Stimulated activated naive B cell treated with anti-CD40 and anti-IgM and Interleukin-4, amounts not matched to agents 10 μg/mL and 1 μg/mL and 100 μg/mL, for 72 hours (primary cell): ENCODE results near the gene DCLK2.

ENCODE experiments used
- ATAC-seq, 2 donors: fragments of 150-1000 bp; cut with Tn5 transposase; replicated peaks; 2 replicates each; pipeline ENCODE4 v1.10.0; 2021; ENCODE audit warnings: moderate library complexity in 1 of 2
- DNase-seq: peaks from one replicate; pipeline ENCODE4 v3.0.0; 2021
- H3K27ac Mint-ChIP-seq: one replicate; pipeline ENCODE4 v1.8.0; 2022; ENCODE audit warnings: mild to moderate bottlenecking, mixed read lengths
- H3K27me3 Mint-ChIP-seq, 2 donors: one replicate each; pipeline ENCODE4 v1.8.0; 2022; ENCODE audit warnings: mixed read lengths in 2 of 2
- H3K36me3 Mint-ChIP-seq, 2 donors: one replicate each; pipeline ENCODE4 v1.8.0; 2022; ENCODE audit warnings: mixed read lengths in 2 of 2, mild to moderate bottlenecking in 1 of 2
- H3K4me1 Mint-ChIP-seq, 2 donors: one replicate each; pipeline ENCODE4 v1.8.0; 2022; ENCODE audit warnings: mixed read lengths in 2 of 2, mild to moderate bottlenecking in 1 of 2
- H3K4me3 Mint-ChIP-seq, 2 donors: one replicate each; pipeline ENCODE4 v1.8.0; 2022; ENCODE audit warnings: mild to moderate bottlenecking in 2 of 2, mixed read lengths in 2 of 2, moderate library complexity in 1 of 2
- H3K9me3 Mint-ChIP-seq, 2 donors: one replicate each; pipeline ENCODE4 v1.8.0; 2022; ENCODE audit warnings: mixed read lengths in 2 of 2, mild to moderate bottlenecking in 1 of 2

Gene DCLK2

DNA sequence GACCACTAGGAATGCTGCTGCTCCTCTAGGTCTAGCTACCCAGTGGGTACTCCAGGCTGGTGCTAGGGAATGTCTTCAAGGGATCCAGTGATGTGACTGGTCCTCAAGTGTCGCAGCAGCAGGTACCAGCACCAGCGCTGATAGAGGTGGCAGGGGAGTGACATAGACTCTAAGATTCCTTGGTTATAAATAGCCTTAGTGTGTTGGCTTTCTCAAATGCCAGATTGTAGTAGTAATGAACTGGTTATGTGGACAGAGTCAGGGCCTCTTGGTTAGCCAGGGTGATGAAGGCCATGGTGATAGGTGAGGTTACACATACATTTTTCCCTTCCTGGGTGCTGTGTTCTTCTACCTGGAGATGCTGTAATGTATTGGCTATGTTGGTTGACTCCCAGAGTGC lies 38.3 kb downstream of the DCLK2 start:
- Mint-ChIP-seq H3K36me3 (peaks cover 9 to 16% of the 10 kb centered on the region in 2 donors), H3K27ac (no peak overlapping the region), H3K9me3 (peaks cover 13% of the 10 kb centered on the region in 2 donors), H3K27me3 (no peaks in the 10 kb centered on the region), H3K4me3 (no peak overlapping the region), H3K4me1 (peaks cover 23 to 24% of the 10 kb centered on the region in 2 donors)
- ATAC-seq (no peak), DNase-seq (no peak)

DNA sequence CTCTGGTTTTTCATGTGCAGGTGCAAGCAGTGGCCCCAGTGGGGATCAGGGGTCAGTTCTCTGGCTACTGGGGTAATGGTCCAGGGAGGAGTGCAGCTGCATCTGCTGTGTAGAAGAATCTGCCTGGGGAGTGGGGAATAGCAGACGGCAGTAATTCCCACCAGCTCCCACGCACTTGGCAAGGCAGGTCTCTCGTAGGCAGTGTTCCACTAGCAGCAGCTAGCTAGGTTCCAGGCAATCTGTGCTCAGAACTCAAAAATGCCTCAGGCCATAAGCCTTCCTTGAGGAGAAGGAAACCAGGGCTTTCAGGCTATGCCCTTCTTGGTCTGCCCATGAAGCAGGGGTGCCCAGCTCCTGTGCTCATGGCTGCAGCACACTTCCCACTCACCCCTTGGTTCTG lies 38.8 kb downstream of the DCLK2 start:
- Mint-ChIP-seq H3K27me3 (no peaks in the 10 kb centered on the region), H3K36me3 (peaks cover 12 to 20% of the 10 kb centered on the region in 2 donors), H3K4me1 (peaks cover 23 to 24% of the 10 kb centered on the region in 2 donors), H3K27ac (peak overlapping the region; percentile 47), H3K4me3 (peak overlapping the region; percentile 10 to 52), H3K9me3 (peaks cover 13 to 14% of the 10 kb centered on the region in 2 donors)
- peak in 1 of 2 donors; percentile 32 for ATAC-seq
- DNase-seq: no peak

GRCh38 chr4:150117629-150118028 lies 39.4 kb downstream of the DCLK2 start:
- Mint-ChIP-seq H3K4me3 (peak overlapping the region; percentile 10 to 52), H3K9me3 (peaks cover 13 to 16% of the 10 kb centered on the region in 2 donors), H3K27me3 (no peaks in the 10 kb centered on the region), H3K27ac (peak overlapping the region; percentile 26), H3K4me1 (peaks cover 23 to 24% of the 10 kb centered on the region in 2 donors), H3K36me3 (peaks cover 15 to 24% of the 10 kb centered on the region in 2 donors)
- ATAC-seq: peak; percentile 93
- no peak for DNase-seq

- Mint-ChIP-seq H3K27me3 (no peaks in the 10 kb centered on the region), H3K4me3 (no peak overlapping the region), H3K27ac (no peak overlapping the region), H3K36me3 (peaks cover 13 to 21% of the 10 kb centered on the region in 2 donors), H3K9me3 (peaks cover 7 to 16% of the 10 kb centered on the region in 2 donors), H3K4me1 (peaks cover 30 to 36% of the 10 kb centered on the region in 2 donors)
- no peak for ATAC-seq
- no peak for DNase-seq
These were observed 41.2 kb downstream of the DCLK2 start for GRCh38 chr4:150119492-150119891.

DNA sequence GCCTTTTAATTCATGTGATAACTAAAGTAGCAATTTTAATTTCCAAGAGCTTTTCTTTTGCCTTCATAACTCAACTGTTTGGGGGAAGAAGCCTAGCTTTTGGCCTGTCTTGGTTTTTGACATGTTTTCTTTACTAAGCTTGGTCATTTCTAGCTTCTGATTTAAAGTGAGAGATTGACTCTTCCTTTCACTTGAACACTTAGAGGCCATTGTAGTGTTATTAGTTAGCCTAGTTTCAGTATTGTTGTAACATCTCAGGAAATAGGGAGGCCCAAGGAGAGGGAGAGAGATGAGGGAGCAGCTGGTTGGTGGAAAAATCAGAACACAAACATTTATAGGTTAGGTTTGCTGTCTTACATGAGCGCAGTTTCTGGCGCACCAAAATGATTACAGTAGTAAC lies 44.8 kb downstream of the DCLK2 start:
- H3K27ac Mint-ChIP-seq: peak overlapping the region; percentile 20
- peaks cover 24 to 42% of the 10 kb centered on the region in 2 donors for H3K4me1 Mint-ChIP-seq
- ATAC-seq: no peak
- peaks cover 3% of the 10 kb centered on the region in 2 donors for H3K27me3 Mint-ChIP-seq
- peaks cover 7 to 11% of the 10 kb centered on the region in 2 donors for H3K9me3 Mint-ChIP-seq
- H3K36me3 Mint-ChIP-seq: peaks cover 10 to 15% of the 10 kb centered on the region in 2 donors
- H3K4me3 Mint-ChIP-seq: peak overlapping the region in 1 of 2 donors; percentile 22
- no peak for DNase-seq

DNA sequence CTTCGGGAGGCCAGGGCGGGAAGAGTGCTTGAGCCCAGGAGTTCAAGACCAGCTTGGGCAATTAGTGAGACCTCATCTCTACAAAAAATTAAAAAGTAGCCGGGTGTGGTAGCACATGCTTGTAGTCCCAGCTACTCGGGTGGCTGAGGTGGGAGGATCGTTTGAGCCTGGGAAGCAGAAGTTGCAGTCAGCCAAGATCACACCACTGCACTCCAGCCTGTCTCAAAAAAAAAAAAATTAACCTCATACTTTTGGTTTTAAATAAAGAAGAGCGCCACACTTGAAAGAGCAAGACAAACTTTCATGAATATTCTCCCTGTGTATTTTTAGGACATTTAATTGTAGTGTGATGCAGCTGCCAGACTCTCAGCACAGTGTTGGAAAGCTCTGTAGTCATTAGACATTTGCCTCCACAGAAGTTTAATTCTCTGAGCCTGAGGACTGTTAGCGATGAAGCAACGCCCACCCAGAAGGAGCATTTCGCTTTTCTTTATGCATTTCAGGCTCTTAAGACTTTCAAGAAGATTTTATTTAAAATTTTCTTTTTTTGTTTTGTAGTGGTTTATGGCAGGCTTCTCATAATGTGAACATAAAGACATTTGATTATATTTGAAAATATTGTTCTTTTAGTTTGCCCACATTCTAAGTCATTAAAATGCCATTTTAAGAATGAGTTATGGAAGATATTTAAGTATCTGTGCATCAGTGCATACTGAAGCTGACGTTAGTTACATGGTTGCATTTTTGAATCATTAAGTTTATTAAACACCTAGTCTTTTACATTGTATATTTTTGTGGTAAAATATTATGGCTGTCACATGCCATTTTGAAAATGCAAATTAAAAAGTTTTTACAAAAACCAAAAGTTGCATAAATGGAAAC lies 45.8 kb downstream of the DCLK2 start:
- DNase-seq (no peak), ATAC-seq (peak in 1 of 2 donors; percentile 28)
- Mint-ChIP-seq H3K9me3 (peaks cover 7 to 11% of the 10 kb centered on the region in 2 donors), H3K4me3 (peak overlapping the region; percentile 28 to 32), H3K4me1 (peaks cover 27 to 43% of the 10 kb centered on the region in 2 donors), H3K27ac (peak overlapping the region; percentile 42), H3K27me3 (peaks cover 4 to 7% of the 10 kb centered on the region in 2 donors), H3K36me3 (peaks cover 10 to 15% of the 10 kb centered on the region in 2 donors)

- Mint-ChIP-seq H3K4me3 (peak overlapping the region; percentile 64 to 72), H3K27me3 (peaks cover 7 to 18% of the 10 kb centered on the region in 2 donors), H3K9me3 (peaks cover 7 to 11% of the 10 kb centered on the region in 2 donors), H3K36me3 (peaks cover 8 to 15% of the 10 kb centered on the region in 2 donors), H3K27ac (peak overlapping the region; percentile 75), H3K4me1 (peaks cover 28 to 38% of the 10 kb centered on the region in 2 donors)
- ATAC-seq (peak; percentile 78 to 86), DNase-seq (no peak)
These were observed 48.1 kb downstream of the DCLK2 start for GRCh38 chr4:150126201-150126863.

DNA sequence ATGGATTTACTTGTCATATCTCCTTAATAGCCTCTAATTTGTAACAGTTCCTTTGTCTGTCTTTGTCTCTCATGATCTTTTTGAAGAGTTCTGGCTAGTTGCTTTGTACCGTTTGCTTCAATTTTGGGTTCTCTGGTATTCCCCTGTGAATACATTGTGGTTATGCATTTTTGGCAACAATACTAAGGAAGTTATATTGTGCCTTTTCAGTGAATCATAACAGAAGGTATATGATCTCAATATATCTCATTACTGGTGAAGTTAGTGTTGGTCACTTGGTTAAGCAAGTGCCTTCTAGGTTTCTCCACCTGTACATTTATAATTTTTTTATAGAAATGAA lies 48.6 kb downstream of the DCLK2 start:
- Mint-ChIP-seq H3K4me1 (peaks cover 28 to 38% of the 10 kb centered on the region in 2 donors), H3K27ac (peak overlapping the region; percentile 75), H3K27me3 (peaks cover 7 to 23% of the 10 kb centered on the region in 2 donors), H3K9me3 (peaks cover 7 to 9% of the 10 kb centered on the region in 2 donors), H3K4me3 (peak overlapping the region; percentile 64 to 72), H3K36me3 (peaks cover 3 to 12% of the 10 kb centered on the region in 2 donors)
- DNase-seq (no peak), ATAC-seq (peak; percentile 86 to 87)

DNA sequence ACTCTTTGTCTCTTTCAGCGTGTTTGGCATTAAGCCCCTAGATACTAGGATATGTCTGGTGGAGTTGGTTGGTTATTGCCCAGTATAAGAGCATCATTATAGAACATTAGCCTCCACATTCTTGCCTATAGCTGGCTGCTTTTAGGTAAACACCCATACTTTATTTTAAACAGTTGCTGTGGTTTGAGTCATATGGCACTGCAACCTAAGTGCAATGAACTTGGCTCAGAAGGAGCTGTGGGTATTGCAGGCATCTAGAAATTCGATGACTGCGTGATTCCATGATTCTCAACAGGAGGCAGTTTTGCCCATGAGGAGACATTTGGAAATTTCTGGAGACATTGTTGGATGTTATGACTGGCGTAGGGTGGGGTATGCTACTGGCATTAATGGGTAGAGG lies 49.5 kb downstream of the DCLK2 start:
- DNase-seq: no peak
- no peak overlapping the region for H3K27ac Mint-ChIP-seq
- peak overlapping the region in 1 of 2 donors; percentile 4 for H3K4me3 Mint-ChIP-seq
- peaks cover 5 to 6% of the 10 kb centered on the region in 2 donors for H3K9me3 Mint-ChIP-seq
- ATAC-seq: no peak
- peaks cover 8 to 28% of the 10 kb centered on the region in 2 donors for H3K27me3 Mint-ChIP-seq
- peaks cover 0 to 6% of the 10 kb centered on the region in 2 donors for H3K36me3 Mint-ChIP-seq
- peaks cover 28 to 38% of the 10 kb centered on the region in 2 donors for H3K4me1 Mint-ChIP-seq

GRCh38 chr4:150130933-150131332 lies 52.7 kb downstream of the DCLK2 start:
- DNase-seq (no peak), ATAC-seq (no peak)
- H3K27ac Mint-ChIP-seq: no peak overlapping the region

DNA sequence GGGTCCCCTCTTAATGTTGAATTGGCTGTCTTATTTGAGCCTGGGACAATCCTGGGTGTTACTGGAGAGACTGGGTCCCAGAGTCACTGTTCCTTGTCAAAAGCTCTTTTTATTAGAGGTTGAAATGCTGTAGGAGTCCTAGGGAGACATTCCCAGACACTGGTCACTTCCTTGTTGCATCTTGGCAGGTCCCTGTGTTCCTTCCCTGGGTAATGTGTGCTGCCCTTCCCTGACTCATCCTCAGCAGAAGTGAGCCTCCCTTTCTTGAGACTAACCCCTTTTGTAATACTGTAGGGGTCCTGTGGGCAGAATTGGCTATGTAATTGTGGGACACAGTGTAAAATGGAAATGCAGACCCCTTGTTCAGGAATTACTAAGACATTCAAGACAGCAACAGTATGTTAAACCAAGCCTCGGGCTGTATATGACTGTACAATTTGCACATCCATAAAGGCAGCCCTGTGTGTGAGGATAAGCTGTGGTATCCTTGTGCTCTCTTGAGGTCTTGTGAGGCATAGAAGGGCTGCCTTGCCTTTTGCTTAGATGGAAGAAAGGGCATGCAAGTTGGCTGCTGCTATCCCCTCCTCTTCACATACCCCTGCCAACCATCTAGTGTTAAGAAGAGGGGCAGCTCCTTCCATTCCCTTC lies 53.5 kb downstream of the DCLK2 start:
- Mint-ChIP-seq H3K9me3 (peaks cover 0 to 1% of the 10 kb centered on the region in 2 donors), H3K36me3 (peaks cover 0 to 3% of the 10 kb centered on the region in 2 donors), H3K27ac (no peak overlapping the region), H3K4me3 (no peak overlapping the region), H3K27me3 (peaks cover 12 to 28% of the 10 kb centered on the region in 2 donors), H3K4me1 (peaks cover 35 to 37% of the 10 kb centered on the region in 2 donors)
- DNase-seq (no peak), ATAC-seq (no peak)

More at GRCh38 chr4:150130933-150131332, 52.7 kb downstream of the DCLK2 start:
- no peak overlapping the region for H3K4me3 Mint-ChIP-seq
- peaks cover 12 to 28% of the 10 kb centered on the region in 2 donors for H3K27me3 Mint-ChIP-seq
- peaks cover 34 to 37% of the 10 kb centered on the region in 2 donors for H3K4me1 Mint-ChIP-seq
- H3K36me3 Mint-ChIP-seq: peaks cover 0 to 2% of the 10 kb centered on the region in 2 donors
- H3K9me3 Mint-ChIP-seq: peaks cover 0 to 1% of the 10 kb centered on the region in 2 donors

- H3K4me1 Mint-ChIP-seq: peaks cover 22 to 26% of the 10 kb centered on the region in 2 donors
- ATAC-seq: no peak
- peaks cover 8 to 21% of the 10 kb centered on the region in 2 donors for H3K27me3 Mint-ChIP-seq
- H3K36me3 Mint-ChIP-seq: peaks cover 0 to 3% of the 10 kb centered on the region in 2 donors
- no peak for DNase-seq
- no peaks in the 10 kb centered on the region for H3K9me3 Mint-ChIP-seq
- no peak overlapping the region for H3K4me3 Mint-ChIP-seq
- H3K27ac Mint-ChIP-seq: no peak overlapping the region
These were observed 55.4 kb downstream of the DCLK2 start for GRCh38 chr4:150133605-150134004.

- H3K9me3 Mint-ChIP-seq: no peaks in the 10 kb centered on the region
- H3K36me3 Mint-ChIP-seq: peaks cover 0 to 3% of the 10 kb centered on the region in 2 donors
- peaks cover 18 to 26% of the 10 kb centered on the region in 2 donors for H3K4me1 Mint-ChIP-seq
- H3K27ac Mint-ChIP-seq: no peak overlapping the region
- H3K4me3 Mint-ChIP-seq: peak overlapping the region in 1 of 2 donors; percentile 23
- peaks cover 6 to 16% of the 10 kb centered on the region in 2 donors for H3K27me3 Mint-ChIP-seq
- ATAC-seq: peak; percentile 79 to 88
- no peak for DNase-seq
These were observed 57.0 kb downstream of the DCLK2 start for GRCh38 chr4:150135134-150135772.
